Stomach (tissue), 9 donors: Measurements from ENCODE around the gene RAB30. TPM values are rescaled to one million over a fixed set of nuclear protein-coding genes. Genes with fewer than 3 reads are reported as not detected.
A peak's percentile ranks its signal among the peaks of the same experiment; 100 is the strongest.

ENCODE experiments used
- DNase-seq, 2 donors: peaks; one replicate each; pipeline versions ENCODE4 v3.0.0 to v3.0.0-alpha.2; 2013 to 2019
- H3K27ac ChIP-seq, 5 donors: fragments of 200-600 bp in 4 of 5; sonication (generic) in 4 of 5; one replicate each; pipeline ENCODE4 v1.5.1; 2013 to 2019; ENCODE audit warnings: mild to moderate bottlenecking in 1 of 5, moderate library complexity in 1 of 5
- H3K27me3 ChIP-seq, 3 donors: fragments of 200-600 bp; sonication (generic); one replicate each; pipeline ENCODE4 v1.5.1; 2017 to 2019; ENCODE audit warnings: mixed run types in 1 of 3
- H3K36me3 ChIP-seq, 4 donors: fragments of 200-600 bp; sonication (generic); 1 replicate in 3 of 4; 2 replicates in 1 of 4; pipeline ENCODE4 v1.5.1; 2016 to 2019
- H3K4me1 ChIP-seq, 4 donors: fragments of 200-600 bp; sonication (generic); one replicate each; pipeline ENCODE4 v1.5.1; 2016 to 2019
- H3K4me3 ChIP-seq, 4 donors: fragments of 200-600 bp; sonication (generic) in 3 of 4; one replicate each; pipeline ENCODE4 v1.5.1; 2016 to 2019; ENCODE audit warnings: mild to moderate bottlenecking in 1 of 4
- H3K9me3 ChIP-seq, 4 donors: fragments of 200-600 bp; sonication (generic); one replicate each; pipeline ENCODE4 v1.5.1; 2016 to 2019
- CTCF ChIP-seq, 7 experiments: fragments of 450-650 bp in 4 of 7; fragments of 200-600 bp in 3 of 7; sonication (generic) in 3 of 7; IDR thresholded peaks; one replicate each; pipeline ENCODE4 v1.5.1; 2016 to 2019; ENCODE audit warnings: antibody characterized with exemption in 7 of 7, control low read depth in 2 of 7, mild to moderate bottlenecking in 1 of 7
- EP300 ChIP-seq: sonication (generic); formaldehyde crosslinking; IDR thresholded peaks from one replicate; pipeline ENCODE4 v1.6.1; 2017; ENCODE audit warnings: antibody characterized with exemption
- POLR2A ChIP-seq, 4 donors: fragments of 450-650 bp; IDR thresholded peaks; one replicate each; pipeline ENCODE4 v1.6.1; 2016; ENCODE audit warnings: antibody characterized with exemption in 4 of 4, control low read depth in 2 of 4, mild to moderate bottlenecking in 1 of 4, moderate library complexity in 1 of 4
- POLR2AphosphoS5 ChIP-seq, 3 donors: sonication (generic); formaldehyde crosslinking; IDR thresholded peaks; one replicate each; pipeline ENCODE4 v1.6.1; 2016; ENCODE audit warnings: antibody characterized with exemption in 3 of 3
- WGBS, 5 donors: extraction: QIAGEN DNeasy Blood & Tissue Kit in 3 of 5; methylation state at CpG; one replicate each; pipeline versions ENCODE4 v1.1.5 to v1.1.7; 2013 to 2018; 5-methylcytosine and 5-hydroxymethylcytosine counted together
- intact Hi-C: fragments of 100-400 bp; cut with DNase I; formaldehyde crosslinking; loops from one replicate; pipeline ENCODE4 v1.15.1; 2023; ENCODE audit warnings: low total_unique reads
- polyA plus RNA-seq, 3 donors: library from polyadenylated mRNA; stranded (reverse); fragments of 200-250 nt; gene quantifications; one replicate each; pipeline ENCODE4 v1.2.3, GENCODE V29; 2013
- total RNA-seq, 5 donors: library from RNA; depleted of rRNA; stranded (reverse); fragments of >200 nt; gene quantifications; one replicate each; pipeline versions ENCODE4 v1.1.0 to v1.2.3, GENCODE V29; 2014 to 2016
- donor health status: healthy with polysubstance abuse.
- donor health status: Bipolar disorder and iron deficiency.
- donor health status: healthy.

RAB30 gene
- total and polyA plus RNA-seq, 8 donors: 0.29 to 14.0 (median 3.1) TPM

DNA sequence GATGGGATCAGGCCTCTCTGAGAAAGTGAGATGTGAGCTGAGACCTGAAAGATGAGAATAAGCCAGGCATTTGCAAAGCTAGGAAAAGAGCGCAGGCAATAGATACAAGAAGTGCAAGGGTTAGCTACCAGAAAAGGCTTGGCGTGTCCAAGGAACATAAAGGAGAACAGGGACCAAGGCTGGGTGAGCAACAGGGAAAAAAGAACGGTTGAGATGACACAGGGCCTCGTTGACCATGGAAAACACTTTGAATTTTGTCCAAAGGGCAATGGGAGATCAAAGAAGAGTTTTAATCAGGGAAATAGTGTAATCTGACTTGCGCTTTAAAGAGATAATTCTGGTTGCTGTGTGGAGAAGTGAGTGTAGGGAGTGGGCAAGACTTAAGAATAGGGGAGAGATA lies 35.0 kb downstream of the RAB30 start:
- DNase-seq: no peak
- TF ChIP-seq POLR2A (IDR thresholded peaks at IDR 0.05) (no peak), POLR2AphosphoS5 (IDR thresholded peaks at IDR 0.05) (no peak), CTCF (IDR thresholded peaks at IDR 0.05) (no peak), EP300 (no peak)
- H3K36me3 ChIP-seq: no peaks in the 10 kb centered on the region
- H3K27me3 ChIP-seq: no peaks in the 10 kb centered on the region
- H3K9me3 ChIP-seq: no peaks in the 10 kb centered on the region
- no peak overlapping the region for H3K4me3 ChIP-seq
- intact Hi-C loops: no loop called here
- H3K4me1 ChIP-seq: peaks cover 16 to 50% (median 31%) of the 10 kb centered on the region in 4 donors
- 71 to 84% (median 80%) methylated on average over 5 of the region's 5 CpGs for WGBS, 5 donors
- H3K27ac ChIP-seq: no peak overlapping the region

DNA sequence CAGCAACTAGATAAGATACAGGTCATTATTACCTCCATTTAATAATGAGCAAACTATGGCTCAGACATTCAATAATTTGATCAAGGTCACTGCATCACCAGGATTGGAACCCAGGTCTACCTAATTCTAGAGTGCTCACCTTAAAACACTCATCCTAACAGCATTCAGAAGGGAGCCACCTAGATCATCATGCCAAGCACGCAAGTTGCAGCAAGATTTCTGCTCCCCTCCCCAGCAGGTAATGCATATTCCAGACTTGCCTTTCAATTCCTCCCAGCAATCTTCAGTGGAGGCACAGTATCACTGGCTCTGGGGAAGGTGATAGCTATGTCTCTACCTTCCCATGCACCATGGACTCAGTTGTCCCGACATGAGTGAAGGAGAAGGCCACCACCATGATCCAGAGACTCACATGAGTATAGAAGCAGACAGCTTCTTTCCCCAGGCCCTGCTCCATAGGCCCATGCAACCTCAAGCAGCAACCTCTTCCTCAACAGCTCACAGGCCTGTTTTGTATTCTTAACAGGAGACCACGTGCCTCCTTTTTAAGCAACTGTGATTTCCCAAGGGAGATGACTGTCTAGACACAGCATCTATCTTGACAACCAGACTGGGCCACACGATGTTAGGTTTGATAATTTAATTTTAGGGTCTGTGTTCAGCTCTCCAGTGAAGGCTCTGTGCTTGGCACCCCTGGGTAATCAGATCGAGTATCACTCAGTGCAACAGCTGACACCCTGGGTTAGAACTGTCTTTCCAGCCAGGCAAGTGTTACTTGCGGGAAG lies 36.4 kb downstream of the RAB30 start:
- Histone ChIP-seq H3K27ac (peak overlapping the region in 3 of 5 donors; percentile 35 to 71 (median 69)), H3K4me3 (no peak overlapping the region), H3K36me3 (no peaks in the 10 kb centered on the region), H3K9me3 (no peaks in the 10 kb centered on the region), H3K27me3 (no peaks in the 10 kb centered on the region), H3K4me1 (peaks cover 16 to 50% (median 31%) of the 10 kb centered on the region in 4 donors)
- DNase-seq: no peak
- TF ChIP-seq POLR2A (IDR thresholded peaks at IDR 0.05) (no peak), EP300 (no peak), POLR2AphosphoS5 (IDR thresholded peaks at IDR 0.05) (no peak), CTCF (IDR thresholded peaks at IDR 0.05) (no peak)
- WGBS, 5 donors: 80 to 94% (median 93%) methylated on average over 6 of the region's 6 CpGs
- intact Hi-C loops: no loop called here

- no peaks in the 10 kb centered on the region for H3K27me3 ChIP-seq
- H3K36me3 ChIP-seq: no peaks in the 10 kb centered on the region
- H3K4me1 ChIP-seq: peaks cover 16 to 50% (median 31%) of the 10 kb centered on the region in 4 donors
- DNase-seq: no peak
- intact Hi-C loops: no loop called here
- H3K27ac ChIP-seq: peak overlapping the region in 4 of 5 donors; percentile 35 to 73 (median 70)
- TF ChIP-seq POLR2A (IDR thresholded peaks at IDR 0.05): no peak
- no peak for TF ChIP-seq CTCF (IDR thresholded peaks at IDR 0.05)
- TF ChIP-seq EP300: no peak
- TF ChIP-seq POLR2AphosphoS5 (IDR thresholded peaks at IDR 0.05): no peak
- peak overlapping the region in 2 of 4 donors; percentile 11 to 14 for H3K4me3 ChIP-seq
- H3K9me3 ChIP-seq: no peaks in the 10 kb centered on the region
Measured at GRCh38 chr11:83034673-83035014, 37.1 kb downstream of the RAB30 start.

- intact Hi-C loops: no loop called here
- Histone ChIP-seq H3K27me3 (no peaks in the 10 kb centered on the region), H3K4me1 (peaks cover 16 to 50% (median 31%) of the 10 kb centered on the region in 4 donors), H3K36me3 (no peaks in the 10 kb centered on the region), H3K9me3 (no peaks in the 10 kb centered on the region), H3K4me3 (peak overlapping the region; percentile 7 to 14 (median 10)), H3K27ac (peak overlapping the region; percentile 32 to 73 (median 69))
- TF ChIP-seq CTCF (IDR thresholded peaks at IDR 0.05): no peak
- no peak for TF ChIP-seq POLR2A (IDR thresholded peaks at IDR 0.05)
- no peak for TF ChIP-seq EP300
- no peak for TF ChIP-seq POLR2AphosphoS5 (IDR thresholded peaks at IDR 0.05)
- peak; percentile 31 to 71 for DNase-seq
- WGBS, 5 donors: 14 to 27% (median 18%) methylated on average over 6 of the region's 6 CpGs
Measured at GRCh38 chr11:83033972-83034672, 37.6 kb downstream of the RAB30 start.
